Gastrocnemius medialis (tissue), 4 donors: ENCODE data around the gene PADI4.

Experiments used
- POLR2A ChIP-seq, 2 donors: fragments of 450-650 bp; IDR thresholded peaks; one replicate each; pipeline ENCODE4 v1.6.1; 2017; ENCODE audit warnings: antibody characterized with exemption in 2 of 2, mild to moderate bottlenecking in 2 of 2, moderate library complexity in 2 of 2
- TF ChIP-seq, protein P1 (sequence below), 5 experiments: fragments of 450-650 bp in 3 of 5; fragments of 200-600 bp in 2 of 5; sonication (generic) in 2 of 5; IDR thresholded peaks in 4 of 5; conservative IDR thresholded peaks in 1 of 5; 1 replicate in 4 of 5; 2 replicates in 1 of 5; pipeline ENCODE4 v1.5.1; 2016 to 2019; ENCODE audit warnings: antibody characterized with exemption in 5 of 5, mild to moderate bottlenecking in 3 of 5, moderate library complexity in 3 of 5

DNA sequence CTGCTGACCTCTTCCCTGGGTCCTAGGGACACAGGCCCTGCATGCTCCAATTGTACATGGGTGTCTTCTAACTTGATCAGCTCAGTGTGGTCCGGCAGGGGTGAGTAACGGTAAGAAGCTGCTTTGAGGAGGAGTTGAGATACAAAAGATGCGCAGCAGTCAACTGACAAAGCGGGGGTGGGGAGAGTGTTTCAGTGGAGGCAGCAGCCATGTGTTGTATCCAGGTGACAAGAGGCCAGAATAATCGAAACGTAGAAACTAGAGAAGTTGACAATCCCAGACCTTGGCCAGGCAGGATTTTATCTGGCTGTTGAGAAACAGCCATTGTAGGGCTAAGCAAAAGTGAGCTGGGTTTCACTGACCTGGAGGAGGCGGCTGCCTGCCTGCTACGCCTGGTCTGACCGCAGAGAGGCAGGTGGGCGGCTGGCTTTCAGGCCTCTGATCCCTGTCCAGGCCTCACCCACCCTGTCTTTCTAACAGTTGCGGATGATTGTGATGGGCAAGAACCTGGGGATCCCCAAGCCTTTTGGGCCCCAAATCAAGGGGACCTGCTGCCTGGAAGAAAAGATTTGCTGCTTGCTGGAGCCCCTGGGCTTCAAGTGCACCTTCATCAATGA, 92.8 kb downstream of the PADI4 start:
- TF ChIP-seq, protein P1, sequence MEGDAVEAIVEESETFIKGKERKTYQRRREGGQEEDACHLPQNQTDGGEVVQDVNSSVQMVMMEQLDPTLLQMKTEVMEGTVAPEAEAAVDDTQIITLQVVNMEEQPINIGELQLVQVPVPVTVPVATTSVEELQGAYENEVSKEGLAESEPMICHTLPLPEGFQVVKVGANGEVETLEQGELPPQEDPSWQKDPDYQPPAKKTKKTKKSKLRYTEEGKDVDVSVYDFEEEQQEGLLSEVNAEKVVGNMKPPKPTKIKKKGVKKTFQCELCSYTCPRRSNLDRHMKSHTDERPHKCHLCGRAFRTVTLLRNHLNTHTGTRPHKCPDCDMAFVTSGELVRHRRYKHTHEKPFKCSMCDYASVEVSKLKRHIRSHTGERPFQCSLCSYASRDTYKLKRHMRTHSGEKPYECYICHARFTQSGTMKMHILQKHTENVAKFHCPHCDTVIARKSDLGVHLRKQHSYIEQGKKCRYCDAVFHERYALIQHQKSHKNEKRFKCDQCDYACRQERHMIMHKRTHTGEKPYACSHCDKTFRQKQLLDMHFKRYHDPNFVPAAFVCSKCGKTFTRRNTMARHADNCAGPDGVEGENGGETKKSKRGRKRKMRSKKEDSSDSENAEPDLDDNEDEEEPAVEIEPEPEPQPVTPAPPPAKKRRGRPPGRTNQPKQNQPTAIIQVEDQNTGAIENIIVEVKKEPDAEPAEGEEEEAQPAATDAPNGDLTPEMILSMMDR (IDR thresholded peaks at IDR 0.05 in 4 of 5, conservative IDR thresholded peaks at IDR 0.05 in 1 of 5), result no peak
- no peak for TF ChIP-seq POLR2A (IDR thresholded peaks at IDR 0.05)
